Measurements from ENCODE around the gene VPS13C.

VPS13C gene, protein sequence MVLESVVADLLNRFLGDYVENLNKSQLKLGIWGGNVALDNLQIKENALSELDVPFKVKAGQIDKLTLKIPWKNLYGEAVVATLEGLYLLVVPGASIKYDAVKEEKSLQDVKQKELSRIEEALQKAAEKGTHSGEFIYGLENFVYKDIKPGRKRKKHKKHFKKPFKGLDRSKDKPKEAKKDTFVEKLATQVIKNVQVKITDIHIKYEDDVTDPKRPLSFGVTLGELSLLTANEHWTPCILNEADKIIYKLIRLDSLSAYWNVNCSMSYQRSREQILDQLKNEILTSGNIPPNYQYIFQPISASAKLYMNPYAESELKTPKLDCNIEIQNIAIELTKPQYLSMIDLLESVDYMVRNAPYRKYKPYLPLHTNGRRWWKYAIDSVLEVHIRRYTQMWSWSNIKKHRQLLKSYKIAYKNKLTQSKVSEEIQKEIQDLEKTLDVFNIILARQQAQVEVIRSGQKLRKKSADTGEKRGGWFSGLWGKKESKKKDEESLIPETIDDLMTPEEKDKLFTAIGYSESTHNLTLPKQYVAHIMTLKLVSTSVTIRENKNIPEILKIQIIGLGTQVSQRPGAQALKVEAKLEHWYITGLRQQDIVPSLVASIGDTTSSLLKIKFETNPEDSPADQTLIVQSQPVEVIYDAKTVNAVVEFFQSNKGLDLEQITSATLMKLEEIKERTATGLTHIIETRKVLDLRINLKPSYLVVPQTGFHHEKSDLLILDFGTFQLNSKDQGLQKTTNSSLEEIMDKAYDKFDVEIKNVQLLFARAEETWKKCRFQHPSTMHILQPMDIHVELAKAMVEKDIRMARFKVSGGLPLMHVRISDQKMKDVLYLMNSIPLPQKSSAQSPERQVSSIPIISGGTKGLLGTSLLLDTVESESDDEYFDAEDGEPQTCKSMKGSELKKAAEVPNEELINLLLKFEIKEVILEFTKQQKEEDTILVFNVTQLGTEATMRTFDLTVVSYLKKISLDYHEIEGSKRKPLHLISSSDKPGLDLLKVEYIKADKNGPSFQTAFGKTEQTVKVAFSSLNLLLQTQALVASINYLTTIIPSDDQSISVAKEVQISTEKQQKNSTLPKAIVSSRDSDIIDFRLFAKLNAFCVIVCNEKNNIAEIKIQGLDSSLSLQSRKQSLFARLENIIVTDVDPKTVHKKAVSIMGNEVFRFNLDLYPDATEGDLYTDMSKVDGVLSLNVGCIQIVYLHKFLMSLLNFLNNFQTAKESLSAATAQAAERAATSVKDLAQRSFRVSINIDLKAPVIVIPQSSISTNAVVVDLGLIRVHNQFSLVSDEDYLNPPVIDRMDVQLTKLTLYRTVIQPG (N-terminal part only)

DNA sequence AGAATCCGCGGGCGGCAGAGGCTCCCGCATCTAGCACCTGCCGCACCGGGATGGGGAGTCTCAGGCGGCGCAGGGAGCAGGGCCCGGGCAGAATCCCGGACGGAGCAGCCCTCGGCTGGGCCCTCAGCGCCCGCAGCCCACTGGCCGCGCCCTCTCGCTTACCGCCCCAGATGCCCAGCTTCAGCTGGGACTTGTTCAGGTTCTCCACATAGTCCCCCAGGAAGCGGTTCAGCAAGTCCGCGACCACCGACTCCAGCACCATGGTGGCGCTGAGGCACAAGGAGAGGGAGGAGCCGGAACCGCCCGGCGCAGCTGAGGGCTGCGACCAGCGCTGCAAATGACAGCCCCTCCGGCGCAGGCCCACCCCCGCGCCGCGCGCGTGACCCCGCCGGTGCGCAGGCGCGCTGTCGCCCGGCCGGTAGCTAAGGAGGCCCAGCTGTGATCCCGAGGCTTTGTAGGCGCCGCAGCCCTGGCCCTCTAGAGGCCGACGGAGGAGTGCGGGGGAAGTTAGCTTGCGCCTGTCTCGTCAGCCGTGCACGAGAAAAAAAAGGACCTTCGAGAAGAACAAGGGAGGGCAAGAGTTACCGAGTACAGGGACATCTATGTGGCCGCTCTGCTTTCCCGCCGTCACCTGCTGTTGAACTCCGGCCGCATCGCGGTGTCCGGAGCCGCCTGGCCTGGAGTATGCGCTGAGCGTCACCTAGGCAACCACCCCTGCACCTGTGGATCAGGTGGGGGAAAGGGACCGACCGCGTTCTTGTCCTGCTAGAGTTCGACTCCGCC, at the start of gene VPS13C:
Gene VPS13C, minus strand, starts transcription at position 335 of the 783 bp plus-strand sequence. Its CDS starts 73 bp downstream, at position 262.
- in situ Hi-C loops (cut with MboI; ENCODE audit: low sequenced_read_pairs), result no loop called here

DNA sequence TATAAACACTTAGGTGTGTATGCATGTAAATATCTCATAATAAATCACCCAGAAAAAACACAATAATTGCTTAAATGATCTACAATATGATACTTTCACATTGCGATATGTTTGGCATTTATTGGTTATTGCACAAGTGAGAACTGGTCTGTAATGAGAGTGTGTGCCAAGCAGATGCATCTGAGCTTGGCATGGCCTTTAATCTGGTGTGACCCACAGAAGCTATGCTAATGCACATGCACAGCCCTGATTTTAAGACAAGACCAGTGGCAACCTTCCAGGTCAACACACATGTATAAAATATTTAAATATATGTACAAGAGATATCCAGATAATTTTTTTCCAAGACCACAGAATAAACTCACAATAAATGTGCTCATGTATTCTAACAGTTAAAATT, 49.2 kb upstream of the VPS13C start:
- in situ Hi-C loops (cut with MboI; ENCODE audit: low sequenced_read_pairs), result no loop called here

DNA sequence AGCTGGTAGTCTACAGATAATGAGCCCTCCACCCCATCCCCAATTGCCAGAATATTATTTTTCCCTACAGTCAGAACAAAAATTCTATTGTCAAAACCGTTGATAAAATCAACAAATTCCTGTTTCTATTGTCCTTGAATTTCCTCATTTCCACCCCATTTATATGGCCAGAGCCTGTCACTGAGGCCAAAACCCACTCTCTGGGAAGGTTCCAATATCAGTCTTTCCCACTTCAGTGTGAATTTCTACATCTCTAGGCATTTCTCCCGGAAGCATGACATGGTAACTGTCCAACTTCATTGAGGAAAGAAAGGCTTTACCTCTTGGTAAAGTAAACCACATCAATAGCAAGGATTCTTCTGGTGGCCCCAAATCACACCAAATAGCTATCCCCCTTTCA, 48.2 kb upstream of the VPS13C start:
- in situ Hi-C loops (cut with MboI; ENCODE audit: low sequenced_read_pairs), result no loop called here

DNA sequence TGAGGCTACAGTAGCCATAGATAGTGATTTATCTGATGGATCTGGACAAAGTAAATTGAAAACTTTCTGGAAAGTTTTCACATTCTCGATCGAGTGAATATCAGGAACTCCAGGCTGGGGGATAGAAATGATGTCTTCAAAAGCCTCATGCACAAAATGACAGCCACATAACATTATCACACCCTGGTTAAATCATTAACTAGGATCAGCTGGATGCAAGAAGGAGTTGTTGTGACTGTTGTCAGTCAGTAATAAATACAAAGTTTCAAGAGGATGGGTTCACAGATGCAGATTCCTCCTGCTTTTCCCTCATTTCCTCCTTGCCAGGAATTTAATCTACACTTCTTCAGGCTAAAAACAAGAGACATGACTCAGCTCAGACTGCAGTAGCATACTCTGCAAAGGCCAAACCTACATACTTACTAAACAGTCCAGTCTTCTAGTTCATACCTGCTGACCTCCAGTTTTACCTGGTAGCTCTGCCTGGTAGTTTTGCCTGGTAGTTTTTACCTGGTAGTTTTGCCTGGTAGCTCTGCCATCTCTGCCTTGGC, 47.4 kb upstream of the VPS13C start:
- in situ Hi-C loops (cut with MboI; ENCODE audit: low sequenced_read_pairs), result no loop called here

DNA sequence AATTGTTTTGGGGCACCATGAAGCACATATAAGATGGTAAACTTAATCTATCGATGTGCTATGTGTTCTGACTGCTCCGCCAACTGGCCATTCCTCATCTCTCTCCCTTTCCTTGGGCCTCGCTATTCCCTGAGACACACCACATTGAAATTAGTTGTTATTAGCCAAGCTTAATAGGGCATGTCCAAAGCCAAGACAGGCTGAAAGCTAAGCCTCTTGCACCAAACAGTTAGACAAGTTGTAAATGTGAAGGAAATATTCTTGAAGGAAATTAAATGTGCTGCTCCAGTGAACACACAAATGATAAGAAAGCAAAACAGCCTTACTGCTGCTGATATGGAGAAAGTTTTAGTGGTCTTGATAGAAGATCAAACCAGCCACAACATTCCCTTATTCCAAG, 45.8 kb upstream of the VPS13C start:
- in situ Hi-C loops (cut with MboI; ENCODE audit: low sequenced_read_pairs), result no loop called here

DNA sequence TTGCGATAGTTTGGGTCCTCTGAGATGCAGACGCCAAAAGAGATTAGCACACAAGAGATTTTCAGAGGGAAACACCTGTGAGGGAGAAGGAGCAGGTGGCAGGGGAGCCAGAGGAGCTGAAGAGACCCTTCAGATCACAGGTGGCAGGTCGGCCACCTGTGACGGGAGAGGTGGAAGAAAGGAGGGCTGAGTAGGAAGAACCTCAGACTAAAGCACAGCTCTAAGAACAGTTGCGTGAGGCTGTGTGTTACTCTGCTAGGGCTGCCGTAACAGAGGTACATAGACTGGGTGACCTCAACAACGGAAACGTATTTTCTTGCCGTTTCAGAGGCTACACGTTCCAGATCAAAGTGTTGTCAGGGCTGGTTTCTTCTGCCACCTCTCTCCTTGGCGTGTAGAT, 45.0 kb upstream of the VPS13C start:
- in situ Hi-C loops (cut with MboI; ENCODE audit: low sequenced_read_pairs), result no loop called here

DNA sequence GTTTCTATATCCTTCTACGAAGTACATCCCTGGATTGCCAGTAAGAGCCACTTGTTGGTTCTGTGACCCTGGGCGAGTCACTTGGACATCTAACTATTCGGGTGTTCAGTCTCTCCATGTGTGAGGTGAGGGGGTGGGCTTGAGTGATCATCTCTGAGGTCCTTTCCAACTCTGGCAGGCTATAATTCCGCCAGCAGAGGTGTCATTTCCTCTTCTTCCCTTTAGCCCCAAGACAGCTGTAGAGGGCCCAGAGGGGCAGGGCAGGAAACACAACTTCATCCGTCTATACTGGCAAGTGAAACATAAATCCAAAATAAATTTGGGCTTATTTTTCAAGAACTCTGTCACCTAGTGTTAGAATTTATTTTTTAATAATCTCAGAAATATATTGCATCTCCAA, 44.6 kb upstream of the VPS13C start:
- in situ Hi-C loops (cut with MboI; ENCODE audit: low sequenced_read_pairs), result no loop called here

GRCh38 chr15:62104401-62104800, 44.2 kb upstream of the VPS13C start:
- in situ Hi-C loops (cut with MboI; ENCODE audit: low sequenced_read_pairs), result no loop called here

- in situ Hi-C loops (cut with MboI; ENCODE audit: low sequenced_read_pairs), result no loop called here
Observed at GRCh38 chr15:62103431-62103830, 43.2 kb upstream of the VPS13C start.

DNA sequence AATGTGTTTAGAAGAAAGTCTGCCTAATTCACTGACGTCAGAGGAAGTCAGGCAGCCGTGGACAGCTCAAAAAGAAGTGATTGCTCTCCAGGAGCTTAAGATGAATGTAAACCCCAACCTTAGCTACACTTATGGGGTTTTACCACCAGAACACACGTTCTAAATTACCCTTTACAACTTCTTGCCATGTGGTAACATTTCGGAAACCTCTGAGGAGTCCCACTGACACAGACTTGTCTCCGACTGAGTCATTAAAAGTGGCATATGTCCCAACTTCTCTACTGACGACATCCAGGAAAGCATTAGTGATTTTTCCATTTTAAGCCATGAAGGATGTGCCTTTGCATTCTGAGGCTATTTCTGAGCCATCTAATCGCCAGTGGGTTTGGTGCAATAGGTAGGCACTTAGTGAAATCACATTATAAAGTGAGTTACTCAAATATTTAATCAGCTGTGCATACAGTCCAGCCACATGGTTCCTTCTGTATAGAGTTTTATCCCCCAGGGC, 38.9 kb upstream of the VPS13C start:
- in situ Hi-C loops (cut with MboI; ENCODE audit: low sequenced_read_pairs), result no loop called here

- in situ Hi-C loops (cut with MboI; ENCODE audit: low sequenced_read_pairs), result no loop called here
Observed at GRCh38 chr15:62094388-62094787, 34.1 kb upstream of the VPS13C start.

- in situ Hi-C loops (cut with MboI; ENCODE audit: low sequenced_read_pairs), result no loop called here
Observed at GRCh38 chr15:62093809-62094208, 33.6 kb upstream of the VPS13C start.

GRCh38 chr15:62090988-62091387, 30.7 kb upstream of the VPS13C start:
- in situ Hi-C loops (cut with MboI; ENCODE audit: low sequenced_read_pairs), result no loop called here

DNA sequence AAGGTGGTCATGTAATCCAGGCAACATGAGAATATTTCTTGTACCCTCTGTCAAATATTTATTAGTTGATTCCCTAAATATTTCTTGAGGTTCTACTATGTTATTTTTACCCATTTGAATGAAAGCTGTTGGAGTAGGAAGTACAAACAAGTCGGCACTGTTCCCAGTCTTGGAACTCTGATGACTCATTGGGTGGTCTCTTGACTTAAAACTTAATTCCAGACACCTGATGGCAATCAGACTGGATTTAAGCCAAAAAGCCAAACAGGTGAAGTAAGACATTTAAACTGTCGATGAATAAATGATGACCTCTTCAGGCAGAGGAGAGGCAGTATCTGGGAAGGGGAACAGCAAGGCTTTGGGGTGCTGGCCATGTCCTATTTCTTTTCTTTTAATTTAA, 29.4 kb upstream of the VPS13C start:
- in situ Hi-C loops (cut with MboI; ENCODE audit: low sequenced_read_pairs), result no loop called here

- in situ Hi-C loops (cut with MboI; ENCODE audit: low sequenced_read_pairs), result no loop called here
Observed at GRCh38 chr15:62088353-62088693, 28.1 kb upstream of the VPS13C start.

- in situ Hi-C loops (cut with MboI; ENCODE audit: low sequenced_read_pairs), result no loop called here
Observed at GRCh38 chr15:62087671-62088352, 27.6 kb upstream of the VPS13C start.

DNA sequence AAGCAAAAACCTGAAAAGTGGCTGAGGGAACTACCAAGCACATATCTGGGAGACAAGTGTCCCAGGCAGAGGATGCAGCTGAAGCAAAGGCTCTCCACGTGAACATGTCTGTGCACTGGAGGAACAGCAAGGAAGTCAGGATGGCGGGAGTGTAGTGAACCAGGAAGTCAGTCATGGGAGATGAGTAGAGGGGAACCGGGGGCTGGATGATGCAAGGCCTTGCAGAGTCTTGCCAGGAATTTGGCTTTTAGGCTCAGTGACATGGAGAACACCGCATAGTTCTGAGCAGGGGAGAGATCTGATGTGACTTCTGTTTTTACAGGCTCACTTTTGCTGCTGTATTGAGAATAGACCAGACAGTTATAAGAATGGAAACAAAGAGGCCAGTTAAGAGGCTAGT, 25.5 kb upstream of the VPS13C start:
- in situ Hi-C loops (cut with MboI; ENCODE audit: low sequenced_read_pairs), result no loop called here

DNA sequence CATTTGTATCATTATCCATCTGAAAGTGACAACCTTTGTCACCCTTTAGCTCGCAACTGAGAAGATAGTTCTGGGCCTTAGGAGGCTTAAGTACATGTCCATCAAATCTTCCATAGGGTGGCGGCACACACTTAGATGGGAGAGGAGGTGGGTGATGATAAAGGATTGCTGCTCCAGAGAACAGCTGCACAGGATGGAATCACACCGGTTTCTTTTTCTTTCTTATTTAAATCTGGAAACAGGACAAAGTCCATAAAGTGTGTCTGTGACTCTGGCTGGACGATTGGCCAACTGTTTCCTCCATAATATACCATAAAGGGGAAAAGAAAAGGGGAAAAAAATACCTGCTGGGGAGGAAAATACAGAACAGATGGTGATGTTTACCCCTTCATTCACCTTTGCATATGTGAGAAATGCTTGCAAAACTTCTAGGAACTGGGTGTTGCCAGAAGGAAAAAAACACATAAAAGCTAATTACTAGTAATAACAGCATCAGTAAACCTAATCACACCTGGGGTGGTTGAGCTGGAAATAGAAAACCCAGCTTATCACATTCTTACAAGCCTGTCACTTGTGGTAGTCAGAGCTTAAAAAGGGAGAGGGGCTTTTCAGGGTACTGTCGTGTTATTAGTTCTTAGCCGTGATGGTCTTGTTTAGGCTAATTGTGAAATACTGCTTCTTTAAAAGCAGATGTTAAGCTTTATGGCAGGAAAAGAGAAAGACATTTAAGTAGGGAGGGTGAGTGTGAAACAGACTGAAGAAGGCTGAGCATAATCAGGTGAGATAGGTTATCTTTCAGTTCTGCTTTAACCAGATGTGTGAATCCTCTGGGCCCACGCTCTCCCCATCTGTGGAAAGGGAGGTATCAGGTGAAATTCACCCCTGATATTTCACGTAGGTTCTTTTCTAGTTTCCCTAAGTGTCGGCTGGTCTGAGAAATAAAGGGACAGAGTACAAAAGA, 23.2 kb upstream of the VPS13C start:
- in situ Hi-C loops (cut with MboI; ENCODE audit: low sequenced_read_pairs), result no loop called here

Measured in HL-60/S4 treated with phorbol 12-myristate 13-acetate at 8.2 ng/mL for 4 days and 3 days (cell line).